ENCODE data around the gene CYTH3. TPM values are rescaled to one million over a fixed set of nuclear protein-coding genes. Genes with fewer than 3 reads are reported as not detected.
"Not testable (repeated sequence)": the region's sequence is repeated elsewhere in the genome, so short reads cannot be mapped to it uniquely, and the experiment has no call there.

The CYTH3 gene
- total and polyA plus RNA-seq, 12 donors, result 15.9 to 27.9 (median 20.5) TPM

DNA sequence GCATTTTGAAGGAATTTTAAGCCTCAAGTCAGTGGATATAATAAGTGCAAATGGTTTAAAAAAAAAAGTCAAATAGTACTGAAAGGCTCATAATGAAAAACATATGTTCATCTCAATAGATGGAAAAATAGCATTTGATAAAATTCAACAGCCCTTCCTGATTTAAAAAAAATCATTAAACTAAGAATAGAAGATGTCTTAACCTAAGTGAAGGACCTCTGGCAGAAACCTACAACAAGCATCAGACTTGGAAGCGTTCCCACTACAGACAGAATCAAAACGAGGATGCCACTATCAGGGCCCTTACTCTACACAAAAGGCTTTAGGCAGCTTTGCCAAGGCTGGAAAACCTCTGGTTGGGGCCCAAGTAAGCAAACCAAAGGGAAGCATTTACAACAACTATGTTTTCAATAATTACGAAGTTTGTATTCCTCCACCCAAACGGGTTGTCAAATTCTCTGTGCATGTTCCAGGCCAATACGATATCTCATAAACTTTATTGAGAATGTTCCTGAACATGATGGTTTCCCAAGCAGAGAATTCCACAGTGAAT is 45.1 kb downstream of the CYTH3 start:
- 14 to 19% methylated on average over 5 of the region's 5 CpGs for WGBS, 2 donors
- no peaks in the 10 kb centered on the region for H3K36me3 ChIP-seq
- TF ChIP-seq, protein P1, sequence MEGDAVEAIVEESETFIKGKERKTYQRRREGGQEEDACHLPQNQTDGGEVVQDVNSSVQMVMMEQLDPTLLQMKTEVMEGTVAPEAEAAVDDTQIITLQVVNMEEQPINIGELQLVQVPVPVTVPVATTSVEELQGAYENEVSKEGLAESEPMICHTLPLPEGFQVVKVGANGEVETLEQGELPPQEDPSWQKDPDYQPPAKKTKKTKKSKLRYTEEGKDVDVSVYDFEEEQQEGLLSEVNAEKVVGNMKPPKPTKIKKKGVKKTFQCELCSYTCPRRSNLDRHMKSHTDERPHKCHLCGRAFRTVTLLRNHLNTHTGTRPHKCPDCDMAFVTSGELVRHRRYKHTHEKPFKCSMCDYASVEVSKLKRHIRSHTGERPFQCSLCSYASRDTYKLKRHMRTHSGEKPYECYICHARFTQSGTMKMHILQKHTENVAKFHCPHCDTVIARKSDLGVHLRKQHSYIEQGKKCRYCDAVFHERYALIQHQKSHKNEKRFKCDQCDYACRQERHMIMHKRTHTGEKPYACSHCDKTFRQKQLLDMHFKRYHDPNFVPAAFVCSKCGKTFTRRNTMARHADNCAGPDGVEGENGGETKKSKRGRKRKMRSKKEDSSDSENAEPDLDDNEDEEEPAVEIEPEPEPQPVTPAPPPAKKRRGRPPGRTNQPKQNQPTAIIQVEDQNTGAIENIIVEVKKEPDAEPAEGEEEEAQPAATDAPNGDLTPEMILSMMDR (IDR thresholded peaks at IDR 0.05), result no peak
- DNase-seq (peak in 1 of 2 donors; percentile 75), ATAC-seq (peak; percentile 32 to 71 (median 54))
- intact Hi-C loops (cut with DNase I), result loop anchor here in 5 of 10 donors (2.0 to 10.0 kb wide), 6 partner anchors 35 to 65 kb away; partner anchors contain the start of gene CYTH3 (in 1 of the 5)
- H3K27ac ChIP-seq, result peak overlapping the region; percentile 39 to 83 (median 70)
- peaks cover 21 to 100% (median 86%) of the 10 kb centered on the region in 9 donors for H3K4me1 ChIP-seq
- H3K9me3 ChIP-seq, result no peaks in the 10 kb centered on the region
- no peaks in the 10 kb centered on the region for H3K27me3 ChIP-seq
- H3K4me3 ChIP-seq, result no peak overlapping the region

DNA sequence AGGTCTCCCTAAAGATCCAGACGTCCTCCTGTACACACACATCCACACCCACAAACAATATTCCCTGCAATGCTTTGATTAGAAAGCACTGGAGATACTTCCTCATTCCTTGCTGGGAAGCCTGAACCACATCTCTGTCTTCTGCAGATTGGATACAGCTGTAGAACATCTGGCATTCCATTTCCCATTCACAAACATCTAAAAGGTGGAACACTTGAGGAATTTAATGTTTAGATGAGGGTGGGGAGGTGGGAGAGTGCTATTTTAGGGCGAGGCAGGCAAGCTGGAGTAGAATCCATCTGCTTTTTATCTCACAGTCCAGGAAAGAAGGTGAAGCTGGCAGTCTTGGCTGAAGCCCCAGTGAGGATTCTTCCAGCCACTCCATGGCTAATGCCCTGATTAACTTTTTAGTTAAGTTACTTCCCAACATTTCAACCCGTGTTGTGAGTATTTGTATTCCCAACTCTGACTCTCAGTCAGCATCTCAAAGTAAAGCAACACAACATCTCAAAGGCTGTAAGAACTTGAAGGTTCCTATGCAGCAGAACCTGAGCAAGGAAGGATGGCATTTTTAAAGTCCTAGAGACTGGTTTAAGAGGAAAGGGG is 46.1 kb downstream of the CYTH3 start:
- ATAC-seq (peak in 3 of 8 donors; percentile 12 to 43 (median 28)), DNase-seq (no peak)
- Histone ChIP-seq H3K27me3 (no peaks in the 10 kb centered on the region), H3K4me1 (peaks cover 21 to 100% (median 88%) of the 10 kb centered on the region in 9 donors), H3K27ac (peak overlapping the region; percentile 36 to 83 (median 70)), H3K9me3 (no peaks in the 10 kb centered on the region), H3K4me3 (no peak overlapping the region), H3K36me3 (no peaks in the 10 kb centered on the region)
- TF ChIP-seq, protein P1 (IDR thresholded peaks at IDR 0.05), result no peak
- WGBS, 2 donors, result 14 to 22% methylated on average over 3 of the region's 3 CpGs
- intact Hi-C loops (cut with DNase I), result loop anchor here in 5 of 10 donors (2.0 to 10.0 kb wide), 6 partner anchors 36 to 64 kb away; partner anchors contain the start of gene CYTH3 (in 1 of the 5)

DNA sequence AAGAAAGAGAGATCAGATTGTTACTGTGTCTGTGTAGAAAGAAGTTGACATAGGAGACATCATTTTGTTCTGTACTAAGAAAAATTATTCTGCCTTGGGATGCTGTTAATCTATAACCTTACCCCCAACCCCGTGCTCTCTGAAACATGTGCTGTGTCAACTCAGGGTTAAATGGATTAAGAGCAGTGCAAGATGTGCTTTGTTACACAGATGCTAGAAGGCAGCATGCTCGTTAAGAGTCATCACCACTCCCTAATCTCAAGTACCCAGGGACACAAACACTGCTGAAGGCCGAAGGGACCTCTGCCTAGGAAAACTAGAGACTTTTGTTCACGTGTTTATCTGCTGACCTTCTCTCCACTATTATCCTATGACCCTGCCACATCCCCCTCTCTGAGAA is 49.0 kb downstream of the CYTH3 start:
- intact Hi-C loops (cut with DNase I), result loop anchor here in 1 of 10 donors (10.0 kb wide), 1 partner anchor 59 kb away; no protein-coding TSS in a partner anchor
- WGBS, 2 donors, result 39 to 43% methylated on average over 4 of the region's 4 CpGs
- not testable (repeated sequence) for DNase-seq, H3K9me3 ChIP-seq, H3K4me3 ChIP-seq, H3K36me3 ChIP-seq, H3K27me3 ChIP-seq, ATAC-seq
- peaks cover 14 to 92% (median 78%) of the 10 kb centered on the region in 9 donors for H3K4me1 ChIP-seq
- H3K27ac ChIP-seq, result peak overlapping the region in 5 of 10 donors; percentile 6 to 42 (median 34)

DNA sequence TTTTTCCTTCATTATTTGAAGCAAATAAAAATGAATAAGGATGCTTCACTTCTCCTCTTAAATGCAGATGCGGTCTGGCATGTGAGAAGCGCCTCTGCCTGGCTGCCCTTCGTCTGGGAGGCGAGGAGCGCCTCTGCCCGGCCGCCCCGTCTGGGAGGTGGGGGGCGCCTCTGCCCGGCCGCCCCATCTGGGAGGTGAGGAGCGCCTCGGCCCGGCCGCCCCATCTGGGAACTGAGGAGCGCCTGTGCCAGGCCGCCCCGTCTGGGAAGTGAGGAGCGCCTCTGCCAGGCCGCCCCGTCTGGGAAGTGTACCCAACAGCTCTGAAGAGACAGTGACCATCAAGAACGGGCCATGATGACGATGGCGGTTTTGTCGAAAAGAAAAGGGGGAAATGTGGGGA is 49.4 kb downstream of the CYTH3 start:
- not testable (repeated sequence) for H3K27me3 ChIP-seq, H3K4me3 ChIP-seq, H3K36me3 ChIP-seq, DNase-seq, H3K9me3 ChIP-seq, ATAC-seq
- WGBS, 2 donors, result 93 to 95% methylated on average over 22 to 24 of the region's 25 CpGs
- Histone ChIP-seq H3K27ac (peak overlapping the region in 5 of 10 donors; percentile 6 to 42 (median 34)), H3K4me1 (peaks cover 14 to 92% (median 78%) of the 10 kb centered on the region in 9 donors)
- intact Hi-C loops (cut with DNase I), result loop anchor here in 1 of 10 donors (10.0 kb wide), 1 partner anchor 58 kb away; no protein-coding TSS in a partner anchor

All from heart right ventricle (tissue), 16 donors.